Cardiac fibroblast (primary cell): ENCODE data around the gene MACROD2.
"Not testable (repeated sequence)": the region's sequence is repeated elsewhere in the genome, so short reads cannot be mapped to it uniquely, and the experiment has no call there.

Source experiments
- DNase-seq, 2 donors: peaks; one replicate each; pipeline versions ENCODE4 v3.0.0 to v3.0.0-alpha.2; 2010; ENCODE audit warnings: low read depth in 2 of 2
- H3K4me3 ChIP-seq, 2 donors: replicated peaks in 1 of 2; 1 replicate in 1 of 2; 2 replicates in 1 of 2; pipeline ENCODE4 v1.5.1; 2011; ENCODE audit warnings: low read depth in 2 of 2, low read length in 2 of 2, mild to moderate bottlenecking in 2 of 2, moderate library complexity in 1 of 2
- CTCF ChIP-seq: IDR thresholded peaks from one replicate; pipeline ENCODE4 v1.5.1; 2011; ENCODE audit warnings: low read depth, mild to moderate bottlenecking, low read length, inconsistent platforms

The MACROD2 gene

DNA sequence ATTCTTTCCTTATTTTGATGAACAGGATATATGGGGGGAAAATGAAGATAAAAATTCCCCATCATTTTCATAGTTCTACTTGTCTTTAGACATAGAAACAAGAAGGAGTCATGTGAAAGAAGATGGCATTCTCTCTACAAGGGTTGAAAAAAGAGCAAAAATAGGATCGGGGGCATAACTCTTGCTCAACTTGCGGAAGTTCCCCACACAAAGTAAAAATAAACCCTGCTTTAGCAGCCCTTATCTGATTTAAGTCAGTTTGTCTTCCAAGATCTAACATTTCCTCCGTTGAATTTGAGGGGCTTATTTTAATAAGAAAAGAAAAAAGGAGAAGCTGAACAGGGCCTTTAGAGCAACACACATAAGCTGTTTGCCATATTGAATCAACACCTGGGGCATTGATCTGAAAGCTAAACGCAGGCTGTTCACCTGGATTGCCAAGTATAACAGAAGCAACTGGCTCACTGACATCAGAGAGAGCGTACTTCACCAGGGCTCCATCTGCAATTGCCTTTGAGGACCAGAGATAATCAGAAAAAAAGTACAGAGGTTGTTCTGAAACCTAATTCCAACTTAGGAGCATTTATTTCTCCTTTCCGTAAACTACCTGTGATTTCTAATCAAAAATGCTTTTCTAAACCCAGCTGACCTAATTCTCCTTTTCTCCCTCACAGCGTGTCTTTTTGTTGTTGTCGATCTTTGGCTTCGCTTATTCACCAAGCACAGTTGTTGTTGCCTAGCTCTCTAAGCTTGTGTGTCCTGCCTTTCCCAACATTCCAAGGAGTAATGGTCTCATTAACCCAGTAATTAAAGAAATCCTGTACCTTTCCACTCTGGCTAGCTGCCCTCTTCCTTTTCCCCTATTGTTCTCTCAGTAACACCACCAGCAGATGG is 2010.0 kb downstream of the MACROD2 start:
- no peak overlapping the region for H3K4me3 ChIP-seq
- TF ChIP-seq CTCF, result no peak
- DNase-seq, result no peak

DNA sequence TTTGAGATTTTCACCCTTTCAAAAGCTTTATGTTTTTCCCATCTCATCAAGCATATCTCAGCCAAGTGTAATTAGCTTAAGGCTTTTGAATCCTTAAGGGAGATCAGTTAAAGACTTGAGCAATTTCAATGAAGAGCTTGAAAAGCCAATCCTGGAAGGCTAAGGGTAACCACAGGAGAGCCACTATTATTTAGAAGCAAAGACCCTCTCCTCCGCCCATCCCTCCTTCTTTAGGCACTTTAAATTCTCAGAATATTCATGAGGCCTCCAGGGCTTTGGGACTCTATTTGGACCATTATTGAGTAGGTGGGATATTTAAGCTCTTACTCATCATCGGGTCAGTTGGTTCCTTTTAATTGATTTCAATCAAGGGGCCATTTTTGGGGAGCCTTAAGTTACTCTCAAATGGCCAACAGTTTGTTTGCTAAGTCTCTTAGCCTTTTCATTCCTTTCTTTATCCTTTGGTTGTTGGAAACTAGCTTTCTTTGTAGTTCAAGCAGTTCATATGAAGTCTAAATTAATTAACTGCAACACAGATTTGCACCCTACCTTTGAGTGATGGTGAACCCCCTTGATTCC is 2010.7 kb downstream of the MACROD2 start:
- no peak overlapping the region for H3K4me3 ChIP-seq
- no peak for TF ChIP-seq CTCF
- DNase-seq, result no peak

GRCh38 chr20:16007164-16007563 is 2011.8 kb downstream of the MACROD2 start:
- TF ChIP-seq CTCF, result no peak
- H3K4me3 ChIP-seq, result no peak overlapping the region
- no peak for DNase-seq

DNA sequence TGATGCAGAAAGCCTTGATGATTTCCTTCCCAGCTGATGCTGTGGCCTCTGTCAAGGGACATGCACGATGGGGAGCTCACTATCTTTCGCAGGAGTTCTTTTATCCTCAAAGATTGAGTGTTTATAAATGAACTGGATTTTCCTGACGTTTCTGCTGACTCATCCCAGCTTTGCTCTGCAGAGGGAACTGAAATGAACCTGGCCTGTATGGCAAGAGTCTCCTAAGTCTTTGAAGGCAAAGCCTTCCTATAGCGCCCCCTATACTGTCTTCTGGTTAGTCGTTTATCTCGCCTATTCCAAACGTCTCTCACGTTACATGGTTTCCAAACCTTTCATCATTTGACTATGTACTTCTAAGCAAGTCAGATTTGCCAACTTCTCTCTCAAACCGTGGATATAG is 2012.6 kb downstream of the MACROD2 start:
- DNase-seq, result no peak
- no peak for TF ChIP-seq CTCF
- H3K4me3 ChIP-seq, result no peak overlapping the region

GRCh38 chr20:16011056-16011455 is 2015.7 kb downstream of the MACROD2 start:
- no peak for TF ChIP-seq CTCF
- no peak for DNase-seq
- H3K4me3 ChIP-seq, result no peak overlapping the region

DNA sequence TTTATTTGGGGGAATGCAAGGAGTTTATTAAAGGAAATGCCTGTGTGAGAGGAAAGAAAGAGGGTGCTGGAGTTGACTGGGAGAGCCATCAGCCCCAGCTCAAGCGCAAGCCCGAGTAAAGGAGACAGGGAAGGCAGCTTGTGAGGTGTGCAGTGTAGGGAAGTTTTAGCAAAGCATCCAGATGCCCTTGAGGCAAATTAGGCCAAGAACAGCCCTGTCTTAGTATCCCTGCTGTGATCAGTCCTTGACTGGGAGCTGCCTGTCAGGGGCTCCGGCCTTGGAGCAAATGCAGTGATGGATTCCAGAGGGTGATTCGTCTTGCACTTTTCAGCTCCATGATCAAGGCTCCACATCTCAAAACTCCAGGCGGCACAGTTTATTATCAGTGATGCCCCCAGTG is 2016.2 kb downstream of the MACROD2 start:
- no peak for DNase-seq
- TF ChIP-seq CTCF, result no peak
- H3K4me3 ChIP-seq, result no peak overlapping the region

GRCh38 chr20:16012934-16013333 is 2017.6 kb downstream of the MACROD2 start:
- H3K4me3 ChIP-seq, result not testable (repeated sequence)

More at GRCh38 chr20:16012934-16013333, 2017.6 kb downstream of the MACROD2 start:
- DNase-seq, result not testable (repeated sequence)
